ENCODE results near the gene NPAS2.

NPAS2 gene

DNA sequence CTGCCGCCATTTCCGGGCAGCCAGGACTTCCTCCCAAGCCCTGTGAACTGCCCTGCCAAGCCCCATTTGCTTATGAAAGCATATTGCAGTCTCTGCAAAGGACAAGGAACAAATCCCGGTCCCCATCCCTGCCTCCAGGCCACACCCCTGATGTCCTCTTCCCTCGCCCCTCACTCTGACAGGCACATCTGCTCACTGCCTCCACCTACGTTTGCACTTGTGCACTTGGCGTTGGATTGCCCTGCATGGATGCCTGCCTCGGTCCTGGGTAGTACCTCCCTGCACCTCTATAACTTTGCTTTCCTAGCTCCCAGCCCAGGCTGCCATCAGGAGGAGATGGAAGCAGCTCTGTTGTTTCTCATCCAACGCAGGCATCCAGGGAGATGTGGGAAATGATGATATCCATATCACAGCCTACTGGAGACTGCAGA lies 162.5 kb downstream of the NPAS2 start:
- in situ Hi-C loops (cut with HindIII; ENCODE audit: low sequenced_read_pairs): loop anchor here (25.0 kb wide), 1 partner anchor 220 kb away; no protein-coding TSS in a partner anchor

DNA sequence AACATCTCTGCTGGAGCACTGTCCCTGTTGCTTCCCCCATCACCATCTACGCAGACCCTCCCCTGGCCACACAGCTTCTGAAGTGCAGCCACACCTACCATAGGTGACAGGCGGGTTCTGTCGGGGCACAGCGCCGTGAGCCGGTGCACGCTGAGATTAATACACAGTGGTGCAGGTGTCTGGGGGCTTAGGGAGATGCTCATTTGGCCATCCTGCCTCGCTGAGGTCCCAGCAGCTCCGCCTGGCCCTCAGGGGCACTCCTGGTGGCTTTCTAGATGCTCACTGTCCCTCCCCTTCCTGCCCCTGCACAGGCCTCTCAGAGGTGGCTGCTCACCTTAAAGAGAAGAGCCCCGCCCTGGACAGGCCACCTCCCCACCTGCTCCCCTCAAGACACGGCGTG lies 163.3 kb downstream of the NPAS2 start:
- in situ Hi-C loops (cut with HindIII; ENCODE audit: low sequenced_read_pairs): loop anchor here (25.0 kb wide), 1 partner anchor 221 kb away; no protein-coding TSS in a partner anchor

DNA sequence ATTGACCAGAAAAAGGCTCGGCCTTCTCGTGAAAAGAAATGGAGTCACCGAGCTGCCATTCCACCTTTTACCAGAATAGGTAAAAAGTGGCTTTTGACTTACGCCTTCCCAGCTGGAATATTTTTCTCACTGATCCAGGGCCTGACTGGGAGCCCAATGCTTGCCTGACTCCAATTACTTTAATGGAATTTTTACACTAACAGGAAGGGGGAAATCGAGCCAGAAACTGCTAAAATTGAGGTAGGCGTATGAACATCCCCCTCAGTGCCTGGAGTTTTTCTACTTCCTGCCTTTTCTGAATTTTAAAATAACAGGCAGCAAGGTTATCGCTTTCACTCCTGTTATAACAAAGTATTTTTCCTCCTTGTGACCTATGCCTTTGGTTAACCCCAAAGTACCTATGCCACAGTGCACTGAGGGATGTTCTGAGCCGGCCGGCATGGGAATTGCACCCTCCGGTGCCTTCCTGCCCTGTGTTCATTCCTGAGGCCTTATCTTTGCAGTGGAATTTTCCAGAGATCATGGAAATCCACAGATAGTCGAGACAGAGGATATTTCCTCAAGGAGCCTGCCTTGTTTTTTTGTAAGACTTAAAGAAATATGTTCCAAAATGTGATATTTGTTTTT lies 163.9 kb downstream of the NPAS2 start:
- in situ Hi-C loops (cut with HindIII; ENCODE audit: low sequenced_read_pairs): loop anchor here (25.0 kb wide), 1 partner anchor 221 kb away; no protein-coding TSS in a partner anchor

DNA sequence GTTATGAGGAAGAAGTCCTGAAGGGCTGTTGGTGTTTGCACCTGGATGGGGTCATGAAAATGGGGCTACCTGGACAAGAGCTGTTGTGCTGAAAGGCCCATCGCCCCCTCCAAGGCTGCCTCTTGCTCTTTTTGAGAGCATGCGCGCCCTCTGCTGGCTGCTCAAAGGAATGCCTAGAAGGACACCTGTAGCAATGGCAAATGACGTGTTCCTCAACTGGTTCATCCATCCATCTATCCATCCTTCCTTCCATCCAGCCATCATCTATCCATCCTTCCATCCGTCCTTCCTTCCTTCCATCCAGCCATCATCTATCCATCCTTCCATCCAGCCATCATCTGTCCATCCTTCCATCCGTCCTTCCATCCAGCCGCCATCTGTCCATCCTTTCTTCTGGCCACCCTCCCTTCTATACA lies 165.0 kb downstream of the NPAS2 start:
- in situ Hi-C loops (cut with HindIII; ENCODE audit: low sequenced_read_pairs): loop anchor here (25.0 kb wide), 1 partner anchor 223 kb away; no protein-coding TSS in a partner anchor

GRCh38 chr2:100986157-100986556 lies 166.2 kb downstream of the NPAS2 start:
- in situ Hi-C loops (cut with HindIII; ENCODE audit: low sequenced_read_pairs): loop anchor here (25.0 kb wide), 1 partner anchor 224 kb away; no protein-coding TSS in a partner anchor

DNA sequence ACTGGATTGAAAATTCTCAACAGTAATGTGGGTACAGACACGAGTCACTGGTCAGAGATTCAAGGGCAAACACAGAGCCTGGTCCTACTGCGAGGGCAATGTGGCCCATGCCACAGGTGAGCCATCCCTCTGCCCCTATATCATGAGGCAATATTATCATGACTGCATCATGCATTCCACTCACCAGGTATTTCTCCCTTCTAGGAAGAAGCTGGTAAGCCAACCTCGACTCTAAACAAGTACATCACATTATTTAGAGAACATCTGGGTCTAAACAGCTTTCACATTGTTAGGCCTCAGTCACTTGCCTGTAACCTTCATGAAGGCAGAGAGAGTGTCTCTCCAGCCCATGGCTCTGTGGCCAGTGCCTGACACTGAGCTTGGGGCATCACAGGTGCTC lies 167.6 kb downstream of the NPAS2 start:
- in situ Hi-C loops (cut with HindIII; ENCODE audit: low sequenced_read_pairs): loop anchor here (25.0 kb wide), 1 partner anchor 225 kb away; no protein-coding TSS in a partner anchor

DNA sequence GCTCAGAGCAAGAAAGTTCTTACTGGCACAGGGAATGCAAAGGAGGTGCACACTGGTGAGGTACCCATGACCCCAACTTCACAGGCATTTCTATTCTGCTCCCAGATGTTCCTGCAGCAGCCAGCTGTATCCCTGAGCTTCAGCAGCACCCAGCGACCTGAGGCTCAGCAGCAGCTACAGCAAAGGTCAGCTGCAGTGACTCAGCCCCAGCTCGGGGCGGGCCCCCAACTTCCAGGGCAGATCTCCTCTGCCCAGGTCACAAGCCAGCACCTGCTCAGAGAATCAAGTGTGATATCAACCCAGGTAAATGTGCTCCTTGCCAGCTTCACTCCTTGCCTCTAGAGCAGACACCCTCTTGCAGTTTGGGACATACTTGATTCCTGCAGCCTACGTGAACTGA lies 168.0 kb downstream of the NPAS2 start:
- in situ Hi-C loops (cut with HindIII; ENCODE audit: low sequenced_read_pairs): loop anchor here (25.0 kb wide), 1 partner anchor 226 kb away; no protein-coding TSS in a partner anchor

DNA sequence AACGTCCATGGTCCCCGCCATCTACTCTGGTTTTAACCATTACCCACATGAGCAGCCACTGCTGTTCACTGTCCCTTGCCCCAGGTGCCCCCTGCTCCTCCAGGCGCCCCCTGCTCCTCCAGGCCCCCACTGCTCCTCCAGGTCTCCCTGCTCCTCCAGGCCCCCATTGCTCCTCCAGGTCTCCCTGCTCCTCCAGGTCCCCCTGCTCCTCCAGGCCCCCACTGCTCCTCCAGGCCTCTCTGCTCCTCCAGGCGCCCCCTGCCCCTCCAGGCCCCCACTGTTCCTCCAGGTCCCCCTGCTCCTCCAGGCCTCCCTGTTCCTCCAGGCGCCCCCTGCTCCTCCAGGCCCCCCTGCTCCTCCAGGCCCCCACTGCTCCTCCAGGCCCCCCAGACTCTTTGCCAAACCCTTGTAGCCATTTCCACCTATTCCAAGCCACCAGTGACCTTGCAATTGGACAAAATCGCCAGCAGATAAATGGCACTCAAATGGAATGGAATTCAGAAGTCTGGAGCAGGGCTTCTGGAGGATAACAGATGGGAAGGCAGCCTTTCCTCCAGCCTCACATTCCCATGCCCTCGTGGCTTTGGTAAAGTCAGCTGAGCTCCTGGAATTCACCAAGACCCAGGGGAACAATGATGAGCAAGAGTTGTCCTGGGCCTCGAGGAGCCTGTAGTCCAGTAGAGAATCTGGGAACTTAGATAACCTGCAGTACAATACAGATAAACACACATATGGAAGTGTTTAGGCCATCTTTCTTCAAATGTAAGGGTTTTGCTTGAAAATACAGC lies 168.9 kb downstream of the NPAS2 start:
- in situ Hi-C loops (cut with HindIII; ENCODE audit: low sequenced_read_pairs): loop anchor here (25.0 kb wide), 1 partner anchor 227 kb away; no protein-coding TSS in a partner anchor

GRCh38 chr2:100989666-100990065 lies 169.7 kb downstream of the NPAS2 start:
- in situ Hi-C loops (cut with HindIII; ENCODE audit: low sequenced_read_pairs): loop anchor here (25.0 kb wide), 1 partner anchor 227 kb away; no protein-coding TSS in a partner anchor

DNA sequence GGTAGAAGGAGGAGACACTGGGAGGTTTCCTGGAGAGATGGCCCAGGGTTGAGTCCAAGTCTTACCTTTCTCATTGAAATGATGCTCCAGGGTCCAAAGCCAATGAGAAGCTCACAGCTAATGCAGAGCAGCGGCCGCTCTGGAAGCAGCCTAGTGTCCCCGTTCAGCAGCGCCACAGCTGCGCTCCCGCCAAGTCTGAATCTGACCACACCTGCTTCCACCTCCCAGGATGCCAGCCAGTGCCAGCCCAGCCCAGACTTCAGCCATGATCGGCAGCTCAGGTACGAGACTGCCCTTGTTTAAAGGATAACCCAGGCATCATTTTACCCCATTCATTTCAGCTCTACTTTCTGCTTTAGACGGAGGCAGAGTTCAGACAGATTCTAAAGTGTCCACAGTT lies 170.2 kb downstream of the NPAS2 start:
- in situ Hi-C loops (cut with HindIII; ENCODE audit: low sequenced_read_pairs): loop anchor here (25.0 kb wide), 1 partner anchor 228 kb away; no protein-coding TSS in a partner anchor

DNA sequence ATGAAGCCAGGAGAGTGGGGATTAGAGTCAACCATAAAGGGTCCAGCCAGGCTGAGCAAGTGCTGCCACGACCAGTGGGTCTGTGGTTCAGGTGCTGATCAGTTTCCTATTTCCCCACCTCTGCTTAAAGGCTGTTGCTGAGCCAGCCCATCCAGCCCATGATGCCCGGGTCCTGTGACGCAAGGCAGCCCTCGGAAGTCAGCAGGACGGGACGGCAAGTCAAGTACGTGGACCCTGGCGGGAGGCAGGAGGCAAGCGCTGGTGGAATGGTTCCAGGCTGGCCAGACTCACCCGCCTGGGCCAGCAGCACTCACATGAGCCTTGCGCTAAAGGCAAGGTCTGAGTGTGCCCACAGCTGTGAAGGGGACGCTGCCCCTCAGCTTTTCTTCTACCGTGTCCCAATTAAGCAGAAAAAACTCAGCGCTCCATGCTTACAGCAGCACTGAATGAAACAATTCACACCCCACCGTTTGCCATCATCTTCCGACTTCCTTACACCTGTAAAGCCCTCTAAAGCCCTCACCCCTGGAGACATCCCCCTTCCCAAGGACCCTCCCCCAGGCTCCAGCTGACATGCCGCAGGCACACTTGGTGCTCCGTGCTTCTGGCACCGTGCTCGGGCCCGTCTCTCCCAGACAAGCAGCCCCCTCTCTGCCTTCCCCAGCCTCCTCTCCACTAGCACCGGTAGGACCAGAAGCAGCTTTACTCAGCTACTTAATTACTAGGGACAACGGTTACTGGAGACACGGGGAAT lies 170.9 kb downstream of the NPAS2 start:
- in situ Hi-C loops (cut with HindIII; ENCODE audit: low sequenced_read_pairs): loop anchor here (25.0 kb wide), 1 partner anchor 229 kb away; no protein-coding TSS in a partner anchor

DNA sequence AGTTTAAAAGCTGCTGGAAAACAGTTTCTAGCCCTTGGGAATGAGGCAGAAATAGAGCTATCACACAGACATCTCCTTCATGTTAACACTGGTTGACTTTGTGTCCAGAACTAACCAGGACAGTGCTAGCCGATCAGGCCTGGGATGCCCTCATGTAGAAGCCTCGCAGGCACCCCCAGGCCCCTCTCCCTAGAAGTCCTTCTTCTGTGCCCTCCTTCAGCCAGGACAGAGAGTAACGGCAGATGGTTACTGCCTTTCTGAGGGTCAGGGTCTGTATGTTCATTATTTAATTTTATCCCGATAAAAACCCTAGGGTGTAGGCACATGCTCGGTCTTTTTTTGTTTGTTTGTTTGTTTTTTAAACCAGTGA lies 171.4 kb downstream of the NPAS2 start:
- in situ Hi-C loops (cut with HindIII; ENCODE audit: low sequenced_read_pairs): loop anchor here (25.0 kb wide), 1 partner anchor 229 kb away; no protein-coding TSS in a partner anchor

DNA sequence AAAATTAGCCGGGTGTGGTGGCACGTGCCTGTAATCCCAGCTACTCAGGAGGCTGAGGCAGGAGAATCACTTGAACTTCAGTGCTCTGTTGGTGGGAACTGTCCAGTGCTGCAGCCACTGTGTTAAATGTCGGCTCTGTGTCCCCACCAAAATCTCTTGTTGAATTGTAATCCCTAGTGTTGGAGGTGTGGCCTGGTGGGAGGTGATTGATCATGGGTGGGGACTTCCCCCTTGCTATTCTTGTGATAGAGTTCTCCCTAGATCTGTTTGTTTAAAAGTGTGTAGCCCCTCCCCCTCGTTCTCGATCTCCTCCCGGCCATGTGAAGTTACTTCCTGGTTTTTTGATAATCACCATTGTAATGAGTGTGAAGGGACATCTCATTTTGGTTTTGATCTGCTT lies 172.3 kb downstream of the NPAS2 start:
- in situ Hi-C loops (cut with HindIII; ENCODE audit: low sequenced_read_pairs): loop anchor here (25.0 kb wide), 1 partner anchor 230 kb away; no protein-coding TSS in a partner anchor

DNA sequence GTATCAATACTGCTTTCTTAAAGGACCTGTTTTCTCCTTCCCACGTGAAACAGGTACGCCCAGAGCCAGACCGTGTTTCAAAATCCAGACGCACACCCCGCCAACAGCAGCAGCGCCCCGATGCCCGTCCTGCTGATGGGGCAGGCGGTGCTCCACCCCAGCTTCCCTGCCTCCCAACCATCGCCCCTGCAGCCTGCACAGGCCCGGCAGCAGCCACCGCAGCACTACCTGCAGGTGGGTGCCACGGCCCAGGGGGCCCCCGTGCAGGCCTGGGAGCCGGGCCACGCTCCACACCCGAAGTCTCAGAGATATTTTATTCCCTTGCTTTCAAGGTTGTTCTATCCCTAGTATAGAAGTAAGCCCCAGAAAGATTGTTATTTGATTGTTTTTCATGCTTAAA lies 173.4 kb downstream of the NPAS2 start:
- in situ Hi-C loops (cut with HindIII; ENCODE audit: low sequenced_read_pairs): loop anchor here (25.0 kb wide), 1 partner anchor 231 kb away; no protein-coding TSS in a partner anchor

DNA sequence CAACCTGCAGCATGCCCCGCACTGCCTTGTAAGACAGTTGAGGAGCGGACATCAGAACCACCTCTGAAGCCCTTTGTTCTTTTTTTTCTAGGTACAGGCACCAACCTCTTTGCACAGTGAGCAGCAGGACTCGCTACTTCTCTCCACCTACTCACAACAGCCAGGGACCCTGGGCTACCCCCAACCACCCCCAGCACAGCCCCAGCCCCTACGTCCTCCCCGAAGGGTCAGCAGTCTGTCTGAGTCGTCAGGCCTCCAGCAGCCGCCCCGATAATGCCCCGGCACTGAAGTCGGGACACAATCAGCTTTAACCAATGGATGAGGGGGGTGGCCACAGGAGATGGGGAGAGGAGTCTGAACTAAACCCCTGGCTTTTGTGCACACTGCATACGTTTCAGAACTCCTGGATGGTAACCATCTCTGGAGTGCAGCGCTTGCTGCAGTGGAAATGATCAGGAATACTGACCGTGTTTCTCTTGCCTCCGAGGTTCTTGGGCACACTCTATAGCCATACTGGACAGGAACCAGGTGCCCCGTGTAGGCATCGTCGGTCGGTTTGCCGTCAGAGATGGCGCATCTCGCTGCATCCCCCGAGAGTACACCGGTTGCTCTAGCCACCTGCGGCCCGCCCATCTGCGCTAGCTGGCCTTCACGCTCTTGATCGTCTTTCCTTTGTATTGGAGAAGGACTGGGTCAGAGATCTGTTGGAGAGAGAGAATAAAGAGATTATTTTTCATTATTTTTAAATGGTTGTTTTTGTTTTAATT lies 175.6 kb downstream of the NPAS2 start:
- in situ Hi-C loops (cut with HindIII; ENCODE audit: low sequenced_read_pairs): loop anchor here (25.0 kb wide), 1 partner anchor 233 kb away; no protein-coding TSS in a partner anchor

DNA sequence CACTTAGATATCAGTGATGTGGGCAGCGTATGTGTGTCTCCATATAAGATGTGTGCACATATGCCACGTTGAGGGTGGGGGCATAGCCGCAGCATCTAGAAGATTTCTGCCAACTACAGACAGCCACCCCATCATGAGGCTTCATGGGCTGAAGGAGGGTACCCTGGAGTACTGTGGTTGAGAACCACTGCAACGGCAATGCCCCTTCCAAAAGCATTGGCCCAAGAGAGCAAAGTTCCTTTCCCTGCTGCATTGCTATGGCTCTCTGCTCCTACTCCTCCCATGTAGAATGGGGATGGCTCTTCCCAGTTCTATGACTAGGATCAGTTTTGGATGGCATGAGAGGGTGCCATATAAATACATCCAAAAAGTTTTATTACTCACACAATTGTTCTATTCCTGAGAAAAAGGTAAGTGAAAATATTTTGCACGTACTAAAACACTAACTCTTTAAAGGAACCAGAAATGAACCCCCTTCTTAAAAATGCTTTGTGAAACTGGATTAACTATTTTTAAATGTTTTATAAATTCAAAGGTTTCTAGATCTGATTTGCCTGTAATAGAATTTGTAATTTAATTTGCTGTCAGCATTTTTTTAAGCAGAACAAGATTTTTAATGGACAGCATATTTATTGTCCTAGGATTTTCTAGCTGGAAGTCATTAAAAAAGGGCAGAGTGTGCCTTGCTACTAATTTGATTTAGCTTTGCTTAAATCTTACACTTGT lies 177.7 kb downstream of the NPAS2 start:
- in situ Hi-C loops (cut with HindIII; ENCODE audit: low sequenced_read_pairs): loop anchor here (25.0 kb wide), 1 partner anchor 235 kb away; no protein-coding TSS in a partner anchor

DNA sequence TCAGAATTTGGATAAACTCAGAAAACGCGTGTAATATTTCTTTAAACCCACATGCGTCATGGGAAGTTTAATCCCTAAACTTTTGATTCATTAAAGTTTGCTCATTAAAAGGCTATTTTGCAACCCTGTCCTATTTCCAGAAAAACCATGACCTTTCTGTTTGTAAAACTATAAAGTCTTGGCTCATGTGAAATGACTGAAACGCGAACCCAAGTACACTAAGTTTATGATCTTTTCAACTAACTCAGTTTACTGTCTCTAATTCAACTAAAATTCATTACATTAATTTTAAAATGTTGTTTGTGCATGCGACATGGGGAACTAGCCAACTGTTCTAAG lies 178.3 kb downstream of the NPAS2 start:
- in situ Hi-C loops (cut with HindIII; ENCODE audit: low sequenced_read_pairs): loop anchor here (25.0 kb wide), 1 partner anchor 236 kb away; no protein-coding TSS in a partner anchor

DNA sequence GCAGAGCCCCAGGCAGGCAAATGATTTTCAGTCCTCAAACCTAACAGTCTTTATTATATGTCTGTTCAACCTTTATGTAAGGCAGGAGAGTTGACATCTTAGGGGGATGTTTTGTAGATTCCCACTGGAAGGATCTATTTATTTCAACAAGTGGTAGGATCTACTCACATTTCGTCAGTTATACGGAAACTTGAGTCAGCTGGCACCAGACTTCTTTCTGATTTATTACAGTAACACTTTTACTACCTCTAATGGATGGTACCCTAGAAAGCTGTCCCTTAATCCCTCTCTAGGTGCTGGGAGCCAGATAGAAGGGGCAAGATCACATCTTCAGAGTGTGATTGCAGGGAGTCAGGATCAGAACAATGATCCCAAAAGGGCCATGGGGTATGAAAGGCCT lies 180.1 kb downstream of the NPAS2 start:
- in situ Hi-C loops (cut with HindIII; ENCODE audit: low sequenced_read_pairs): loop anchor here (25.0 kb wide), 1 partner anchor 238 kb away; no protein-coding TSS in a partner anchor
